ENCODE data around the gene MLLT3.

- no peak for TF ChIP-seq CTCF (IDR thresholded peaks at IDR 0.05)
- TF ChIP-seq, protein P1, sequence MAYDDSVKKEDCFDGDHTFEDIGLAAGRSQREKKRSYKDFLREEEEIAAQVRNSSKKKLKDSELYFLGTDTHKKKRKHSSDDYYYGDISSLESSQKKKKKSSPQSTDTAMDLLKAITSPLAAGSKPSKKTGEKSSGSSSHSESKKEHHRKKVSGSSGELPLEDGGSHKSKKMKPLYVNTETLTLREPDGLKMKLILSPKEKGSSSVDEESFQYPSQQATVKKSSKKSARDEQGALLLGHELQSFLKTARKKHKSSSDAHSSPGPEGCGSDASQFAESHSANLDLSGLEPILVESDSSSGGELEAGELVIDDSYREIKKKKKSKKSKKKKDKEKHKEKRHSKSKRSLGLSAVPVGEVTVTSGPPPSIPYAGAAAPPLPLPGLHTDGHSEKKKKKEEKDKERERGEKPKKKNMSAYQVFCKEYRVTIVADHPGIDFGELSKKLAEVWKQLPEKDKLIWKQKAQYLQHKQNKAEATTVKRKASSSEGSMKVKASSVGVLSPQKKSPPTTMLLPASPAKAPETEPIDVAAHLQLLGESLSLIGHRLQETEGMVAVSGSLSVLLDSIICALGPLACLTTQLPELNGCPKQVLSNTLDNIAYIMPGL (CRISPR knock-in tag; IDR thresholded peaks at IDR 0.05) = no peak
Observed at GRCh38 chr9:20526500-20527319, 95.6 kb downstream of the MLLT3 start.
